ENCODE measurements around the gene VPS11. TPM values are rescaled to one million over a fixed set of nuclear protein-coding genes. Genes with fewer than 3 reads are reported as not detected.

VPS11 gene
- total RNA-seq, 1 donor from 2014 or later, result 30.7 TPM

DNA sequence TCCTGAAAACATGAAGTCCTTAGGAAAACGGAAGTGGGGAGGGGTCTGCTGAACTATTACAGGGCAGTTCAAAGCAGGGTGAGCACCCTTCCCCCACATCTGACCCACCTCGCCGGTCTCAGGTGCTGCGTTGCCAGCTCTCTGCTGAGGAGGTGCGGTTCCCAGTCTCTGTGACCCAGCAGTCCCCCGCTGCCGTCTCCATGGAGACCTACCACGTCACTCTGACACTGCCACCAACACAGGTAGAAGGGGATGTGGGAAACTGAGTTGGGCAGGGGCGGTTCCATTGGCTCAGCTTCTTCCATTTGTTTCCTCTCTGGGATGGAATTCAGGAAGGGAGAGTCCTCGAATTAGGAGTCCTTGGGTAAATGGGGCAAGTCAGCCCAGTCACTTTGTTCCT is 42.8 kb downstream of the VPS11 start:
- Histone ChIP-seq H3K27me3 (ENCODE audit: control insufficient read depth, insufficient read depth, low read length) (no peaks in the 10 kb centered on the region), H3K36me3 (ENCODE audit: control insufficient read depth, insufficient read depth, low read length) (no peaks in the 10 kb centered on the region), H3K4me3 (ENCODE audit: low read depth, low read length) (no peak overlapping the region)
- TF ChIP-seq, protein P1, sequence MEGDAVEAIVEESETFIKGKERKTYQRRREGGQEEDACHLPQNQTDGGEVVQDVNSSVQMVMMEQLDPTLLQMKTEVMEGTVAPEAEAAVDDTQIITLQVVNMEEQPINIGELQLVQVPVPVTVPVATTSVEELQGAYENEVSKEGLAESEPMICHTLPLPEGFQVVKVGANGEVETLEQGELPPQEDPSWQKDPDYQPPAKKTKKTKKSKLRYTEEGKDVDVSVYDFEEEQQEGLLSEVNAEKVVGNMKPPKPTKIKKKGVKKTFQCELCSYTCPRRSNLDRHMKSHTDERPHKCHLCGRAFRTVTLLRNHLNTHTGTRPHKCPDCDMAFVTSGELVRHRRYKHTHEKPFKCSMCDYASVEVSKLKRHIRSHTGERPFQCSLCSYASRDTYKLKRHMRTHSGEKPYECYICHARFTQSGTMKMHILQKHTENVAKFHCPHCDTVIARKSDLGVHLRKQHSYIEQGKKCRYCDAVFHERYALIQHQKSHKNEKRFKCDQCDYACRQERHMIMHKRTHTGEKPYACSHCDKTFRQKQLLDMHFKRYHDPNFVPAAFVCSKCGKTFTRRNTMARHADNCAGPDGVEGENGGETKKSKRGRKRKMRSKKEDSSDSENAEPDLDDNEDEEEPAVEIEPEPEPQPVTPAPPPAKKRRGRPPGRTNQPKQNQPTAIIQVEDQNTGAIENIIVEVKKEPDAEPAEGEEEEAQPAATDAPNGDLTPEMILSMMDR (IDR thresholded peaks at IDR 0.05; ENCODE audit: insufficient read depth, low read length, poor library complexity, severe bottlenecking), result no peak
- DNase-seq (ENCODE audit: low read depth), result no peak

DNA sequence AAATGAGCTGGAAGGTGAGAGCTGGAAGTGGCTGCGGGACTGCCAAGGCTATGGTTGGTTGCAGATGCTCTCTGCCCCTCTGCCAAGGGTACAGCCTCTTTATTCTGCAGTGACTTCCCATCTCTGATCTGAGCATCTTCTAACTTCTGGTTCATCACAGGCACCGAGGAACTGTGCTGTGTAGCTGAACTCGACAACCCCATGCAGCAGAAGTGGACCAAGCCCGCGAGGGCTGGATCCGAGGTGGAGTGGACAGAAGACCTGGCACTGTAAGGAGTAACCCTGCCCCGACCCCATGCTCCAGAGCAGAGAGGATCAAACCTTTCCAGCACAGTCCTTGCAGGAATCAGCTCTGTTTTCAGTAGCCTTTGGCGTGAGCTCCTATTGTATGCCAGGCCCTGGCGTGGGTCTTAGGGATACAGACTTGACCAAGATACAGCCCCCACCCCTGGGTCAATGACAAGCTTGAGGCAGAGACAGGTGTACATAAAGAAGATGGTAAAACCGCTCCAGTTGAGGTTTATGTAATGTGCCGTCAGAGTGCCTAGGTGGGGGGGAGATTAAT is 43.8 kb downstream of the VPS11 start:
- H3K36me3 ChIP-seq (ENCODE audit: control insufficient read depth, insufficient read depth, low read length), result no peaks in the 10 kb centered on the region
- no peak for DNase-seq (ENCODE audit: low read depth)
- TF ChIP-seq, protein P1 (IDR thresholded peaks at IDR 0.05; ENCODE audit: insufficient read depth, low read length, poor library complexity, severe bottlenecking), result no peak

DNA sequence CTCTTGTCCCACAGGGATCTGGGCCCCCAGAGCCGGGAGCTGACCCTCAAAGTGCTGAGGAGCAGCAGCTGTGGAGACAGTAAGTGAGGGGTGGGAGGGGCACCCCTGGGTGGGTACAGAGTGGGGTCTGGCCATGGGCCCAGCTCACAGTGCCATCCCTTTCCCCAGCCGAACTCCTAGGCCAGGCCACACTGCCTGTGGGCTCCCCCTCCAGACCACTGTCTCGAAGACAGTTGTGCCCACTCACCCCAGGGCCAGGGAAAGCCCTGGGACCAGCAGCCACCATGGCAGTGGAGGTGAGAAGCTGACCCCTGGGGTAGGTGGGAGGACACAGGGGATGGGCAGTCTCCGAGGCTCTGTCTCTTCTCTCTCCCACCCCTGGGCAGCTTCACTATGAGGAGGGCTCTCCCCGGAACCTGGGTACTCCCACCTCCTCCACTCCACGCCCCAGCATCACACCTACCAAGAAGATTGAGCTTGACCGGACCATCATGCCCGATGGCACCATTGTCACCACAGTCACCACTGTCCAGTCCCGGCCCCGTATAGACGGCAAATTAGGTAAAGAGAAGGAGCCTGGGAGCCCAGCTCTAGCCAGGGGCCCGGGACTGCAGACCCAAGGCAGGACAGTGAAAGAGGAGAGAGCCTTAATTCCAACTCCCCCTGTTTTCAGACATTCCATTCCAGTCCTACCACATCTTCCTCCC is 44.8 kb downstream of the VPS11 start:
- TF ChIP-seq, protein P1 (IDR thresholded peaks at IDR 0.05; ENCODE audit: insufficient read depth, low read length, poor library complexity, severe bottlenecking), result no peak
- H3K36me3 ChIP-seq (ENCODE audit: control insufficient read depth, insufficient read depth, low read length), result no peaks in the 10 kb centered on the region

More for the DNA sequence above, 43.8 kb downstream of the VPS11 start:
- no peak overlapping the region for H3K4me3 ChIP-seq (ENCODE audit: low read depth, low read length)
- no peaks in the 10 kb centered on the region for H3K27me3 ChIP-seq (ENCODE audit: control insufficient read depth, insufficient read depth, low read length)

DNA sequence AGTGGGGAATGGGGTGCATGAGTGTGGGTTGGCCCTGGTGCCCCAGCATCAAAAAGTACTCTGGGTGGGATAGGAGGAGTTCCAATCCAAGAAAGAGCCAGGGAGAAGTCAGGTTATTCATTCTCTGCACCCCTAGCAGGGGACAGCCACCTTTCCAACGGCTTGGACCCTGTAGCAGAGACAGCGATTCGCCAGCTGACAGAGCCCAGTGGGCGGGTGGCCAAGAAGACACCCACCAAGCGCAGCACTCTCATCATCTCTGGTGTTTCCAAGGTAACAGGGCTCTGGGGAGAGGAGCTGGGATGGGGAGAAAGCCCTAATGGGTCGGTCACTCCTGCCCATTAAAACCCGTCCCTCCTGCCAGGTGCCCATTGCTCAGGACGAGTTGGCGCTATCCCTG is 46.1 kb downstream of the VPS11 start:
- Histone ChIP-seq H3K4me3 (ENCODE audit: low read depth, low read length) (no peak overlapping the region), H3K27me3 (ENCODE audit: control insufficient read depth, insufficient read depth, low read length) (no peaks in the 10 kb centered on the region), H3K36me3 (ENCODE audit: control insufficient read depth, insufficient read depth, low read length) (no peaks in the 10 kb centered on the region)
- no peak for DNase-seq (ENCODE audit: low read depth)
- TF ChIP-seq, protein P1 (IDR thresholded peaks at IDR 0.05; ENCODE audit: insufficient read depth, low read length, poor library complexity, severe bottlenecking), result no peak

More for the DNA sequence above, 44.8 kb downstream of the VPS11 start:
- Histone ChIP-seq H3K27me3 (ENCODE audit: control insufficient read depth, insufficient read depth, low read length) (no peaks in the 10 kb centered on the region), H3K4me3 (ENCODE audit: low read depth, low read length) (no peak overlapping the region)
- DNase-seq (ENCODE audit: low read depth), result no peak

DNA sequence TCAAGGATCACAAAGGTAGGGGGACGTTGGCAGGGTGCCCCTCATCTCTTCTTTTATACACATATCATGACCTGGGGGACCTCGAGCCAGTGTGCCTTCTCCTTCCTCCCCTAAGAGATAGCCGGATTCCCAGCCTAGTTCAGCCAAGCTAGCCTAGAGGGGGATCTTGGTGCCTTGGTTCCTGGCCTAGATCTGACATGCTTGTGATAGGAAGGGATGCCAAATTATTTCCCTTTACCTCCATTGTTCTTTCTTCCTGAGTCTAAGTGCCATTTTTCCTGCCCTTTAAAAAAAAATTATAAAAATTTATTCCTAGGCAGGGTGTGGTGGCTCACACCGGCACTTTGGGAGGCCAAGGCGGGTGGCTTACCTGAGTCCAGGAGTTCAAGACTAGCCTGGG is 46.7 kb downstream of the VPS11 start:
- Histone ChIP-seq H3K36me3 (ENCODE audit: control insufficient read depth, insufficient read depth, low read length) (no peaks in the 10 kb centered on the region), H3K27me3 (ENCODE audit: control insufficient read depth, insufficient read depth, low read length) (no peaks in the 10 kb centered on the region), H3K4me3 (ENCODE audit: low read depth, low read length) (no peak overlapping the region)
- TF ChIP-seq, protein P1 (IDR thresholded peaks at IDR 0.05; ENCODE audit: insufficient read depth, low read length, poor library complexity, severe bottlenecking), result no peak
- DNase-seq (ENCODE audit: low read depth), result no peak
